ENCODE measurements around the gene PDE2A.

GRCh38 chr11:72541257-72541974 lies 132.8 kb downstream of the PDE2A start:
- TF ChIP-seq CTCF (IDR thresholded peaks at IDR 0.05) (no peak), POLR2A (IDR thresholded peaks at IDR 0.05) (no peak)

All from upper lobe of left lung (tissue), 4 donors.